Stimulated activated naive CD8-positive, alpha-beta T cell treated with anti-CD3 and anti-CD28 coated beads, Interleukin-15, Interleukin-2, amounts not matched to agents 100 ng/mL and 50 ng/mL, for 24 hours (primary cell): Measurements from ENCODE around the gene FRMPD4.

ENCODE experiments used
- H3K27ac Mint-ChIP-seq: one replicate; pipeline ENCODE4 v1.8.0; 2021; ENCODE audit warnings: mild to moderate bottlenecking, mixed read lengths
- H3K27me3 Mint-ChIP-seq: one replicate; pipeline ENCODE4 v1.8.0; 2021; ENCODE audit warnings: mixed read lengths
- H3K36me3 Mint-ChIP-seq: one replicate; pipeline ENCODE4 v1.8.0; 2021; ENCODE audit warnings: low read depth, mixed read lengths
- H3K4me1 Mint-ChIP-seq: one replicate; pipeline ENCODE4 v1.8.0; 2021; ENCODE audit warnings: low read depth, mixed read lengths
- H3K4me3 Mint-ChIP-seq: one replicate; pipeline ENCODE4 v1.8.0; 2021; ENCODE audit warnings: mild to moderate bottlenecking, mixed read lengths
- H3K9me3 Mint-ChIP-seq: one replicate; pipeline ENCODE4 v1.8.0; 2021; ENCODE audit warnings: mixed read lengths

The FRMPD4 gene

GRCh38 chrX:12581546-12581945 lies 443.3 kb downstream of the FRMPD4 start:
- Mint-ChIP-seq H3K27me3 (peaks cover 4% of the 10 kb centered on the region), H3K27ac (no peak overlapping the region), H3K9me3 (no peaks in the 10 kb centered on the region), H3K4me1 (no peaks in the 10 kb centered on the region), H3K4me3 (no peak overlapping the region), H3K36me3 (no peaks in the 10 kb centered on the region)

GRCh38 chrX:12582649-12583048 lies 444.4 kb downstream of the FRMPD4 start:
- Mint-ChIP-seq H3K36me3 (no peaks in the 10 kb centered on the region), H3K9me3 (no peaks in the 10 kb centered on the region), H3K27me3 (no peaks in the 10 kb centered on the region), H3K27ac (no peak overlapping the region), H3K4me3 (no peak overlapping the region), H3K4me1 (no peaks in the 10 kb centered on the region)

GRCh38 chrX:12583543-12583942 lies 445.3 kb downstream of the FRMPD4 start:
- Mint-ChIP-seq H3K27me3 (no peaks in the 10 kb centered on the region), H3K4me1 (no peaks in the 10 kb centered on the region), H3K36me3 (no peaks in the 10 kb centered on the region), H3K27ac (no peak overlapping the region), H3K9me3 (no peaks in the 10 kb centered on the region), H3K4me3 (no peak overlapping the region)

- no peak overlapping the region for H3K27ac Mint-ChIP-seq
- H3K36me3 Mint-ChIP-seq = no peaks in the 10 kb centered on the region
- H3K4me1 Mint-ChIP-seq = no peaks in the 10 kb centered on the region
- no peaks in the 10 kb centered on the region for H3K9me3 Mint-ChIP-seq
- H3K4me3 Mint-ChIP-seq = no peak overlapping the region
- no peaks in the 10 kb centered on the region for H3K27me3 Mint-ChIP-seq
Observed at GRCh38 chrX:12595720-12596119, 457.4 kb downstream of the FRMPD4 start.

GRCh38 chrX:12610079-12610478 lies 471.8 kb downstream of the FRMPD4 start:
- Mint-ChIP-seq H3K27ac (no peak overlapping the region), H3K36me3 (no peaks in the 10 kb centered on the region), H3K27me3 (no peaks in the 10 kb centered on the region), H3K9me3 (no peaks in the 10 kb centered on the region), H3K4me3 (no peak overlapping the region), H3K4me1 (no peaks in the 10 kb centered on the region)

- Mint-ChIP-seq H3K36me3 (no peaks in the 10 kb centered on the region), H3K27ac (no peak overlapping the region), H3K27me3 (no peaks in the 10 kb centered on the region), H3K9me3 (no peaks in the 10 kb centered on the region), H3K4me1 (no peaks in the 10 kb centered on the region), H3K4me3 (no peak overlapping the region)
Observed at GRCh38 chrX:12611471-12611870, 473.2 kb downstream of the FRMPD4 start.

- H3K4me3 Mint-ChIP-seq = no peak overlapping the region
- no peaks in the 10 kb centered on the region for H3K36me3 Mint-ChIP-seq
- no peak overlapping the region for H3K27ac Mint-ChIP-seq
- H3K27me3 Mint-ChIP-seq = no peaks in the 10 kb centered on the region
- H3K9me3 Mint-ChIP-seq = no peaks in the 10 kb centered on the region
- H3K4me1 Mint-ChIP-seq = no peaks in the 10 kb centered on the region
Observed at GRCh38 chrX:12614266-12614665, 476.0 kb downstream of the FRMPD4 start.

GRCh38 chrX:12615061-12615460 lies 476.8 kb downstream of the FRMPD4 start:
- no peak overlapping the region for H3K4me3 Mint-ChIP-seq
- no peaks in the 10 kb centered on the region for H3K27me3 Mint-ChIP-seq
- H3K9me3 Mint-ChIP-seq = no peaks in the 10 kb centered on the region
- H3K36me3 Mint-ChIP-seq = no peaks in the 10 kb centered on the region
- no peaks in the 10 kb centered on the region for H3K4me1 Mint-ChIP-seq
- H3K27ac Mint-ChIP-seq = no peak overlapping the region

- Mint-ChIP-seq H3K36me3 (no peaks in the 10 kb centered on the region), H3K27ac (no peak overlapping the region), H3K4me3 (no peak overlapping the region), H3K9me3 (no peaks in the 10 kb centered on the region), H3K4me1 (no peaks in the 10 kb centered on the region), H3K27me3 (no peaks in the 10 kb centered on the region)
Observed at GRCh38 chrX:12617241-12617640, 479.0 kb downstream of the FRMPD4 start.

- Mint-ChIP-seq H3K4me1 (no peaks in the 10 kb centered on the region), H3K27me3 (peaks cover 6% of the 10 kb centered on the region), H3K36me3 (no peaks in the 10 kb centered on the region), H3K4me3 (no peak overlapping the region), H3K9me3 (no peaks in the 10 kb centered on the region), H3K27ac (no peak overlapping the region)
Observed at GRCh38 chrX:12647230-12647629, 509.0 kb downstream of the FRMPD4 start.

- Mint-ChIP-seq H3K27ac (no peak overlapping the region), H3K4me3 (no peak overlapping the region), H3K4me1 (no peaks in the 10 kb centered on the region), H3K9me3 (no peaks in the 10 kb centered on the region), H3K36me3 (no peaks in the 10 kb centered on the region), H3K27me3 (peaks cover 6% of the 10 kb centered on the region)
Observed at GRCh38 chrX:12648995-12649394, 510.7 kb downstream of the FRMPD4 start.

- Mint-ChIP-seq H3K27me3 (no peaks in the 10 kb centered on the region), H3K4me3 (no peak overlapping the region), H3K9me3 (no peaks in the 10 kb centered on the region), H3K4me1 (peaks cover 6% of the 10 kb centered on the region), H3K36me3 (no peaks in the 10 kb centered on the region), H3K27ac (no peak overlapping the region)
Observed at GRCh38 chrX:12657433-12657832, 519.2 kb downstream of the FRMPD4 start.

- no peak overlapping the region for H3K27ac Mint-ChIP-seq
- no peak overlapping the region for H3K4me3 Mint-ChIP-seq
- H3K9me3 Mint-ChIP-seq = no peaks in the 10 kb centered on the region
- H3K4me1 Mint-ChIP-seq = peaks cover 6% of the 10 kb centered on the region
- no peaks in the 10 kb centered on the region for H3K36me3 Mint-ChIP-seq
- H3K27me3 Mint-ChIP-seq = no peaks in the 10 kb centered on the region
Observed at GRCh38 chrX:12657881-12658280, 519.6 kb downstream of the FRMPD4 start.

- H3K36me3 Mint-ChIP-seq = no peaks in the 10 kb centered on the region
- no peak overlapping the region for H3K4me3 Mint-ChIP-seq
- no peak overlapping the region for H3K27ac Mint-ChIP-seq
- H3K27me3 Mint-ChIP-seq = no peaks in the 10 kb centered on the region
- H3K4me1 Mint-ChIP-seq = peaks cover 6% of the 10 kb centered on the region
- no peaks in the 10 kb centered on the region for H3K9me3 Mint-ChIP-seq
Observed at GRCh38 chrX:12661464-12661863, 523.2 kb downstream of the FRMPD4 start.

- Mint-ChIP-seq H3K4me3 (no peak overlapping the region), H3K4me1 (no peaks in the 10 kb centered on the region), H3K36me3 (no peaks in the 10 kb centered on the region), H3K9me3 (no peaks in the 10 kb centered on the region), H3K27me3 (peaks cover 7% of the 10 kb centered on the region), H3K27ac (no peak overlapping the region)
Observed at GRCh38 chrX:12672367-12673106, 534.3 kb downstream of the FRMPD4 start.

- no peak overlapping the region for H3K4me3 Mint-ChIP-seq
- H3K4me1 Mint-ChIP-seq = no peaks in the 10 kb centered on the region
- H3K27ac Mint-ChIP-seq = no peak overlapping the region
- no peaks in the 10 kb centered on the region for H3K9me3 Mint-ChIP-seq
- H3K36me3 Mint-ChIP-seq = no peaks in the 10 kb centered on the region
- peaks cover 7% of the 10 kb centered on the region for H3K27me3 Mint-ChIP-seq
Observed at GRCh38 chrX:12673487-12673886, 535.2 kb downstream of the FRMPD4 start.
